IMR-90 (cell line): ENCODE results near the gene GABRE.

Experiments
- RCOR1 ChIP-seq: IDR thresholded peaks from 2 replicates; pipeline ENCODE4 v1.6.1; 2012; ENCODE audit warnings: mild to moderate bottlenecking, low read length, improper control_type of control experiment; ENCODE audit not compliant: insufficient replicate concordance
- TF ChIP-seq, protein P1 (sequence below): conservative IDR thresholded peaks from 2 replicates; pipeline ENCODE4 v1.5.1; 2012; ENCODE audit warnings: mild to moderate bottlenecking, low read depth, low read length, improper control_type of control experiment

DNA sequence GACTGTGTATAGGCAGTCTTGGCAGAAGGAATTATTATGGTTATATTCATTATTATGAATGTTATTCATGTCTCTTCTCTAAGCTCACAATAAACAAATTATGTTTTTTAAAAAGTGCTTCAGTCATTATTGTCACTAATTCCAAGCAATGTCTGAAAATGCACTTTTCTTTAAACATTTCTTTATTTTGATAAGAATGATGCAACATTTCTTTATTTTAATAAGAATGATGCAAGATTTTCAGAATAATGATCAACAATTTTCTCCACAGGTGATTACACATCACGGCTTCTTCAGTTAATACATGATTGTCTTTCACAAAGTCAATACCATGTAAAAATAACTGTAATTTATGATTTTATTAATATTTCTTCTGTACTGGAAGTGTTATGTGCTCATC, 39.1 kb downstream of the GABRE start:
- TF ChIP-seq, protein P1, sequence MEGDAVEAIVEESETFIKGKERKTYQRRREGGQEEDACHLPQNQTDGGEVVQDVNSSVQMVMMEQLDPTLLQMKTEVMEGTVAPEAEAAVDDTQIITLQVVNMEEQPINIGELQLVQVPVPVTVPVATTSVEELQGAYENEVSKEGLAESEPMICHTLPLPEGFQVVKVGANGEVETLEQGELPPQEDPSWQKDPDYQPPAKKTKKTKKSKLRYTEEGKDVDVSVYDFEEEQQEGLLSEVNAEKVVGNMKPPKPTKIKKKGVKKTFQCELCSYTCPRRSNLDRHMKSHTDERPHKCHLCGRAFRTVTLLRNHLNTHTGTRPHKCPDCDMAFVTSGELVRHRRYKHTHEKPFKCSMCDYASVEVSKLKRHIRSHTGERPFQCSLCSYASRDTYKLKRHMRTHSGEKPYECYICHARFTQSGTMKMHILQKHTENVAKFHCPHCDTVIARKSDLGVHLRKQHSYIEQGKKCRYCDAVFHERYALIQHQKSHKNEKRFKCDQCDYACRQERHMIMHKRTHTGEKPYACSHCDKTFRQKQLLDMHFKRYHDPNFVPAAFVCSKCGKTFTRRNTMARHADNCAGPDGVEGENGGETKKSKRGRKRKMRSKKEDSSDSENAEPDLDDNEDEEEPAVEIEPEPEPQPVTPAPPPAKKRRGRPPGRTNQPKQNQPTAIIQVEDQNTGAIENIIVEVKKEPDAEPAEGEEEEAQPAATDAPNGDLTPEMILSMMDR = no peak
- TF ChIP-seq RCOR1 = no peak
